HG03378 (cell line): Measurements from ENCODE around the gene PTPRA.

Experiments
- ATAC-seq: cut with Tn5 transposase; IDR thresholded peaks from one replicate; pipeline ENCODE4 v1.9.1; 2021; ENCODE audit warnings: mild to moderate bottlenecking, moderate library complexity; ENCODE audit not compliant: unreplicated experiment

PTPRA gene

GRCh38 chr20:3085571-3086072, 212.3 kb downstream of the PTPRA start:
- ATAC-seq: no peak

DNA sequence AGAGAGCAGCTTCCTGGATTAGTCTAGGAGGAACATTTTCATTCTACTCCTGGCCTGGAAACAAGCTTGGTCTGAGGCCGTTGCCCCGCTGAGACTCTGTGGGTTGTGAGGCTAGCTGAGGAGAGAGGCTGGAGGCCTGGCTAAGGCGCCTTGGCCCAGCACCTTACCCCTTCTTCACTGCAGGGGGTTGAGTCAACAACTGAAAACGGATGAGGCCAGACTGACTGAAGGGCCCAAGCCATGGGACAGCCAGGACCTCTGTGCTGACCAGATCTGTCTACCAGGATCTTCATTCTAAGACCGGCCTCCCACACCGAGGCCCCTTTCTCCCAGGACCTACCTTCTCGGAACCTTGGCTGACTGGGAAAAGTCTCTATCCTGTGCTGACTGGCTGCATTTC, 214.8 kb downstream of the PTPRA start:
- no peak for ATAC-seq
